T-helper 1 cell treated with Interleukin-12 subunit alpha and Interleukin-12 subunit beta and Interleukin-4 antibody, amounts not matched to agents 30 μg/mL and 1 μg/mL, for 36 hours (primary cell): ENCODE data around the gene SCUBE3.

Experiments used
- H3K27ac Mint-ChIP-seq: one replicate; pipeline ENCODE4 v1.8.0; 2021; ENCODE audit warnings: mild to moderate bottlenecking, mixed read lengths
- H3K27me3 Mint-ChIP-seq: one replicate; pipeline ENCODE4 v1.8.0; 2021; ENCODE audit warnings: low read depth, mixed read lengths
- H3K36me3 Mint-ChIP-seq: one replicate; pipeline ENCODE4 v1.8.0; 2021; ENCODE audit warnings: low read depth, mixed read lengths
- H3K4me1 Mint-ChIP-seq: one replicate; pipeline ENCODE4 v1.8.0; 2021; ENCODE audit warnings: low read depth, mixed read lengths
- H3K4me3 Mint-ChIP-seq: one replicate; pipeline ENCODE4 v1.8.0; 2021; ENCODE audit warnings: mild to moderate bottlenecking, moderate library complexity, mixed read lengths
- H3K9me3 Mint-ChIP-seq: one replicate; pipeline ENCODE4 v1.8.0; 2021; ENCODE audit warnings: mixed read lengths

SCUBE3 gene

DNA sequence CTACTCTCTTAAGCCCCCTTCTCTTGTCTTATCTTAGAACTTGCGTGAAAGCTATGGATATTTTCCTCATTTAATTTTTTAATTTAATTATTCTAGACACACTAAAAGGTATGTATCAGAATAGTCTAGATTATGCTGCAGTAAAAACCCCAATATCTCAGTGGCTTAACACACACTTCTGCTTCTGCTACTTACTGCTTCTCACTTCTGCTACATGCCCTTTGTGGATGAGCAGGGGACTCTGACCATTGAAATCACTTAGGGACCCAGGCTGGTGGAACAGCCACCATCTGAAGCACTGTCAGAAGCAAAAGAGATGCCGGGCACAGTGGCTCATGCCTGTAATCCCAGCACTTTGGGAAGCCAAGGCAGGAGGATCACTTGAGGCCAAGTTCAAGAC lies 27.2 kb upstream of the SCUBE3 start:
- Mint-ChIP-seq H3K27me3 (peaks cover 31% of the 10 kb centered on the region), H3K36me3 (no peaks in the 10 kb centered on the region), H3K4me3 (no peak overlapping the region)

DNA sequence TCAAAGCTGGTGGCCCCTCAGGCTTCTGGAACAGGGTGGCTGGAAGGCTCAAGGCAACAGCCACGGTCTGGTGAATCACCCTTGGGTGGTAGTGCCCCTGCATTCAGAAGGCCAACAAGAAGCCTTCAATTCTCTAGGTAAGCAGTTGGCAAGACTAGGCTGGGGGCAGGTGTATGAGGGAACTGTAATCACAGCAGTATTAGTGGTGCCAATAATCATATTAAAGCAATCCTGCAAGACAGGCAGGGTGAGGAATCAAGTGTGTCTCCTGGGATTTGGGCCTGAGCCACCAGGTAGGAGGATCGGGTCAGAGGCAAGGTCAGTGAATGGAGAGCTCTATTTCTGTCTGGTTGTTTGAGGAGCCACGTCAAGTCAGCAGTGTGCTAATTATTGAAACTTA lies 24.9 kb upstream of the SCUBE3 start:
- H3K9me3 Mint-ChIP-seq, result no peaks in the 10 kb centered on the region
- H3K4me3 Mint-ChIP-seq, result no peak overlapping the region
- H3K27ac Mint-ChIP-seq, result no peak overlapping the region
- H3K36me3 Mint-ChIP-seq, result no peaks in the 10 kb centered on the region
- H3K27me3 Mint-ChIP-seq, result peaks cover 22% of the 10 kb centered on the region
- no peaks in the 10 kb centered on the region for H3K4me1 Mint-ChIP-seq

More for the DNA sequence above, 27.2 kb upstream of the SCUBE3 start:
- Mint-ChIP-seq H3K9me3 (no peaks in the 10 kb centered on the region), H3K27ac (no peak overlapping the region), H3K4me1 (no peaks in the 10 kb centered on the region)

DNA sequence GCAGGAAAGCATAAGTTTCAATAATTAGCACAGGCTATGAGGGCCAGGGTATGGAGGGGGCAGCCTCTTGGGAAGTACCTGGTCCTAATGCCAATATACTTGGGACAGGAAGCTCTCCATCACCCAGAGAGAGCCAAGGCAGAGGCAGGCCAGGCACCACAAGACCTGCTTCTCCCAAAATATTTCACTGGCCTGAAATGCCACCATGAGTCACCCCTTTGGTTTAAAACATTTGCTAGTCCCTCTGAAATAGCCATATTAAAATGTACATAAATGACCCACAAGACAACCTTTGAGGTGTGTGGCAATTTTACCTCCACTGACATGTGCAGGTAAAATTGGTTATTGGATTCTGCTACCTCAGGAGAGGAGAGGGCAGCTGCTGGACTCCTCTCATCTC lies 23.4 kb upstream of the SCUBE3 start:
- H3K9me3 Mint-ChIP-seq, result no peaks in the 10 kb centered on the region
- H3K27ac Mint-ChIP-seq, result no peak overlapping the region
- no peaks in the 10 kb centered on the region for H3K4me1 Mint-ChIP-seq
- H3K36me3 Mint-ChIP-seq, result no peaks in the 10 kb centered on the region
- no peak overlapping the region for H3K4me3 Mint-ChIP-seq
- H3K27me3 Mint-ChIP-seq, result peaks cover 23% of the 10 kb centered on the region

DNA sequence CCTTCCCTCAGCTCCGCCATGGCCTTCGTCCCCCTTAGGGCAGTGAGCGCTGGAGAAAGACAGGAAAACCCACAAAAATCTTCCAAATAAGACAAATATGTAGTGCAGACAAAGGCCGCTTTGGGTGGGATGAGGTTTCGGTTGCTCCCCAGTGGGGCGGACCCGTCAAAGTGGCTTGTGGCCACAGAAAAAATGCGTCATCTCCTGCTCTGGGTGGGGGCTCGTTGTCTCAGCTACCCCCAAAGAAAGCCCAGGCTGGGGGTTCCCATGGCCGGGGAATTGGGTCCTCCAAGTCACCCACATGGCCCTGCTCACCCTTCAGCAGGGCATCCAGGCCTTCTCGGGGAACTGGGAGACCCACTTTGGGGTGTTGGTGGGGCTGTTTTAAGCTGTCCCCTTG lies 21.9 kb upstream of the SCUBE3 start:
- Mint-ChIP-seq H3K27me3 (peaks cover 27% of the 10 kb centered on the region), H3K4me3 (no peak overlapping the region), H3K4me1 (no peaks in the 10 kb centered on the region), H3K27ac (no peak overlapping the region), H3K36me3 (no peaks in the 10 kb centered on the region), H3K9me3 (no peaks in the 10 kb centered on the region)

DNA sequence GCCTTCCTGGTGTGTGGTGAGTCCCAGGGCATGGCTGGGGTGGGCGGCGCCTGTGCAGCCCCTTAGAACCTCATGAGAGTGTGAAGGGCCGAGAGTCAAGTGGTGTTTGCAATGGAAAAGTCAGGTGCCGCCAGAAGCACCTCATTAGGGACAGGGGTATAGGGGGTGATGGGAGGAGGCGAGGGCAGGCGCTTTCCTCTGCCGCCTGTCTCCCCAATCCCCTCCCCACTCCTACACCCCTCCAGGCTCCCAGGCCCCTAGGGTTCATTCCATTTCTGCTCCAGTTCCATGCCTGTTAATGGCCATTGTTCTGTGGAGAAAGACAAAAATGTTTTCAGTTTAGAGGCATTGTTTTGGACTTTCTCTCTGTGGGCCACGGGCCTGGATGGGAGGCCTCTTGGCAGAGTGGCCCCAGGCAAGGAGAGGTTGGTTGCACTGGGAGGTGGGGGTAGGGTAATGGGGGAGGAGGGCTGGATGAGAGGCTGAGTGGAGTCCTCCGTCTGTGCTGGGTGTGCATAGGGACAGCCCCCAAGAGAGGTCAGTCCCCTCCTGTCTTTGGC lies 21.4 kb upstream of the SCUBE3 start:
- no peak overlapping the region for H3K27ac Mint-ChIP-seq
- H3K36me3 Mint-ChIP-seq, result no peaks in the 10 kb centered on the region
- no peak overlapping the region for H3K4me3 Mint-ChIP-seq
- H3K4me1 Mint-ChIP-seq, result no peaks in the 10 kb centered on the region
- H3K27me3 Mint-ChIP-seq, result peaks cover 27% of the 10 kb centered on the region
- no peaks in the 10 kb centered on the region for H3K9me3 Mint-ChIP-seq

DNA sequence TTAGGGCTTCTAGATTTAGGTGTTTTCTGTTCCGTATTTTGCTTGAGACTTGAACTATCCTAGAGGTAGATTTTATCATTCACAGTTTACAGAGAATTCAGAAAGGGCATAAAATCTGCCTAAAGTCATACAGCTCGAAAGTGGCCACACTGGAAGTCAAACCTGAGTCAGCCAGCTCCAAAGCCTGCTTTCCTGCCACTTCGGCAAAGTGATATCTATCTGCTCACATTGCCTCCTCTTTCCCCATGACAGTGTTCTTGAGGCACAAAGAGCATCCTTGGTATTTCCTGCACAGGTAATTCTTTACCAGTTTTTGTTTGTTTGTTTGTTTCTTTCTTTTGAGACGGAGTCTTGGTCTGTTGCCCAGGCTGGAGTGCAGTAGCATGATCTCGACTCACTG lies 19.4 kb upstream of the SCUBE3 start:
- Mint-ChIP-seq H3K27me3 (peaks cover 41% of the 10 kb centered on the region), H3K4me1 (no peaks in the 10 kb centered on the region), H3K27ac (no peak overlapping the region), H3K36me3 (no peaks in the 10 kb centered on the region), H3K4me3 (no peak overlapping the region), H3K9me3 (no peaks in the 10 kb centered on the region)

DNA sequence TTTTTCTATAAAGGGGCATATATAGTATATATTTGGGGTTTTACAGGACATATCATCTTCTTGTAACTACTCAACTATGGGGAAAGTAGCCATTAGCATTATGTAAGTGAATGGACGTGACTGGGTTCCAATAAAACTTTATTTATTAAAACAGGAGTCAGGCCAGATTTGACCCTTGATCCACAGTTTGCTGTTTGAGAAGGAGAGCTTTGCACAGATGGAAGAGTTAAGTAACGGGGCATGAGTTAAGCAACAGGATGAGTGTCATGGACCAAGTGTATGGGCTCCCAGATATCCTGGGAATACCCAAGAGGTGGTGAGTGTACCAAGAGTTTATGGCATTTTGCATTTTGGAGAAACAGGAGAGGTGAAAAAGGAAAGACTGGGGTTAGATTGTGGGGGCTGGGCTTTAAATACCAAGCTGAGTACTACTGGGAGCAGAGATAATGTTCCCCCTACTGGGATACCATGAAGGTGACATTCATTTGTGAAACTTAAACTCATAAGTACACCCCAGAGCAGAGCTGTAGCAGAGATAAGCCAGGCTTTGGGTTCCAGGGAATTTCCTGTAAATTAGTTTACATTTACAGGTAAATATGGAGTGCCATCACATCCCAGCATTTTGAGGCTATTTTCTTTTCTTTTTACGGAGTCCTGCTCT lies 18.5 kb upstream of the SCUBE3 start:
- Mint-ChIP-seq H3K4me1 (no peaks in the 10 kb centered on the region), H3K27me3 (peaks cover 46% of the 10 kb centered on the region)

DNA sequence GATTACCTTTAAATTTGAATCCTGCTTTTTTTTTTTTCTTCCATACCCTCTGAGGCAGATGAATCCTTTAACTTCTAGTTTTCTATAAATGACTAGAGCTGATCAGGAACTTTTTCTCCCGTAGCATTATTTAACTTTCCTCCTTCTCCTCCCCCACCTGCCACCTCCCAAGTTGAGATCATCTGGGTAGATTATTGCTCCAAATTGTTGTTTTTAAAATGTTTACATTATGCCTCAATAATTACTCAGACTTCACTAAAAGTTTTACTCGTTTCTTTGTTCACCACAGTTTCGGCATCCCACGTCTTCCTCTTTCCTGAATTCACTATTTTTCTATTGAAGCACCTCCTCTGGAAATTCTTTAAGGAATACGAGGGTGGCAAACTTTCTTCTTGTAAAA lies 16.6 kb upstream of the SCUBE3 start:
- Mint-ChIP-seq H3K27ac (no peak overlapping the region), H3K4me3 (no peak overlapping the region), H3K27me3 (peaks cover 58% of the 10 kb centered on the region), H3K4me1 (no peaks in the 10 kb centered on the region), H3K36me3 (no peaks in the 10 kb centered on the region), H3K9me3 (no peaks in the 10 kb centered on the region)

More for the DNA sequence above, 18.5 kb upstream of the SCUBE3 start:
- Mint-ChIP-seq H3K9me3 (no peaks in the 10 kb centered on the region), H3K27ac (no peak overlapping the region), H3K4me3 (no peak overlapping the region), H3K36me3 (no peaks in the 10 kb centered on the region)

DNA sequence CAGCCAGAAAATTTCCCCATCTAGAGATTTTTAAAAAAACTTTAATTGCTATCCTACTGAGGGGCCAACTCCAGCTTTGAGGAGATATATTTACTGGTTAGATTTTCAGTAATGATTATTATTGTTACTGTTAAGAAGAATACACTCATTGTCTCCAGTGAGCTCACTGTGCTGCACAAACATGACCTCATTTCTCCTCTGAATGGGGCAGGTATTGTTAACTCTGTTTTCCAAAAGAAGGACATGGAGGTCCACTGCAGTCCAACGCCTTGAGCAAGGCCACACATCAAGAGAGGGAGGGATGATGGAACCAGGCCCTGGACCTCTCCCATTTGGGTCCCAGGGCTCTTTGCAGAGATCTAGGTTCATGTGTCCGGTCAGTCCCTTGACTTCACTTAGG lies 13.9 kb upstream of the SCUBE3 start:
- Mint-ChIP-seq H3K4me1 (no peaks in the 10 kb centered on the region), H3K27ac (no peak overlapping the region), H3K27me3 (peaks cover 72% of the 10 kb centered on the region), H3K9me3 (no peaks in the 10 kb centered on the region), H3K4me3 (no peak overlapping the region), H3K36me3 (no peaks in the 10 kb centered on the region)

DNA sequence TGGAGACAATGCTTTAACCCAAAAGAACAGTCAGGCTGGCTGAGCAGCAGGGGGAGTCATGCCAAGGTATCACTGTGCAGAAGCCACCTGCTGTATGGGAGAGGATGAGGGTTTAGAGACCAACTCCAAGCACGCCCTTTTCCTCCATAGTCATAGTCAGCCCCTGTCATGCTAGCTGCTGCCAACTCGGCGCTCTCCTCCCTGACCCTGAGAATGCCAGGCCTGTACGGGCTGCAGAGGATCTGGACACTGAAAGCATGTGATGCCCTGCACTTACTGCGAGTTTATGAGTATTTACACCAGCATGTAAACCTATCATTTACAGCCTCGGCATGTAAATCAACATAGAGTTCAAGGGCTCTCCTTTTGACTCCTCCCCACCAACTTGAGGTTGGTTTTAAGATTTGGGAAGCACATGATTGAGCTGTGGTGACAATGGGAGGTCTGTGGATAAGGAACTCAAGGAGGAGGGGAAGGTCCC lies 11.7 kb upstream of the SCUBE3 start:
- Mint-ChIP-seq H3K27me3 (peaks cover 70% of the 10 kb centered on the region), H3K27ac (no peak overlapping the region)

DNA sequence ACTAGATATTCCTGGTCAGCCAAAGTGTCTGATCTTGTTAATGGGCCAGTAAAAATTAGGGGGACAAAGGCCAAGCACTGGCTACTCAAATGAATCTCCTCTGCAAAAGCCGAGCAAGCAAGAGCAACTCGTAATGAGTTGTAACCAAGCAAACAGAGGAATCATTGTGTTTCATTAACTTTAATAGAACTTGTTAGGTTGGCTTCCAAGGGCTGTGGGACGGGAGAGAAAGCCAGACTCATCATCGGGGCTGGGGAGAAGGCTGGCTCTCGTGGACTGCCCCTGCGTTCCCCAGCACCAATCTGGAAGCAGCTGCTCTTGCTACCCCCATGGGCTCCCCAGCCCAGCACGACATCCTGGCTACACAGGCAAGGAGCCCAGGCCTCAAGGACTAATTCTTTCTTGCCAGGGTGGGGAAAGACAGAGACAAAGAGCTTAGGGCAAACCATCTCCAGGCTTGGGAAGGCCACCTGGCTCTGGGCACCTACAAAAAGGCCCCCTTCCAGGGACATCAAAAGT lies 10.5 kb upstream of the SCUBE3 start:
- H3K4me3 Mint-ChIP-seq, result no peak overlapping the region
- peaks cover 71% of the 10 kb centered on the region for H3K27me3 Mint-ChIP-seq
- no peaks in the 10 kb centered on the region for H3K4me1 Mint-ChIP-seq
- H3K36me3 Mint-ChIP-seq, result no peaks in the 10 kb centered on the region
- H3K9me3 Mint-ChIP-seq, result no peaks in the 10 kb centered on the region
- no peak overlapping the region for H3K27ac Mint-ChIP-seq

More for the DNA sequence above, 11.7 kb upstream of the SCUBE3 start:
- H3K36me3 Mint-ChIP-seq, result no peaks in the 10 kb centered on the region
- H3K4me3 Mint-ChIP-seq, result no peak overlapping the region
- H3K9me3 Mint-ChIP-seq, result no peaks in the 10 kb centered on the region
- H3K4me1 Mint-ChIP-seq, result no peaks in the 10 kb centered on the region

DNA sequence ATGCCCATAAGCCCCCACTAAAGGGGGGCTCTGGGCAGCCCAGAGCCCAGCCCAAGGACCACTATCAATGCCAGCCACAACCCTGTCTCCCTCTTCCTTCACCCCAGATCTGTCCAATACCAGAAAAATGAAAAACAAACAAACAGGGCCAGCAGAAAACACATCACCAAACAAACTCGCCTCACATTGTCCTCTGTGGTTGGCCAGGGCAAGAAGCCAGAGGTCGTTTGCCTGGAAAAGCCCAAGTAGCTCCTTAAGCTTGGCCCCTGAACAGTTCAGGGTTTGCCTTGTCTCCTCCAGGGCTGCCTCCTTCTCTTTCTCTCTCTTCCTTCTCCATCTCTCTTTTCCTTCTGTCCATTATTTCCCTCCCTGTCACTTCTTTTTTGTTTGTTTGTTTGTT lies 10.1 kb upstream of the SCUBE3 start:
- H3K4me1 Mint-ChIP-seq, result no peaks in the 10 kb centered on the region
- H3K4me3 Mint-ChIP-seq, result no peak overlapping the region
- no peaks in the 10 kb centered on the region for H3K9me3 Mint-ChIP-seq
- no peaks in the 10 kb centered on the region for H3K36me3 Mint-ChIP-seq
- H3K27me3 Mint-ChIP-seq, result peaks cover 72% of the 10 kb centered on the region
- H3K27ac Mint-ChIP-seq, result no peak overlapping the region

DNA sequence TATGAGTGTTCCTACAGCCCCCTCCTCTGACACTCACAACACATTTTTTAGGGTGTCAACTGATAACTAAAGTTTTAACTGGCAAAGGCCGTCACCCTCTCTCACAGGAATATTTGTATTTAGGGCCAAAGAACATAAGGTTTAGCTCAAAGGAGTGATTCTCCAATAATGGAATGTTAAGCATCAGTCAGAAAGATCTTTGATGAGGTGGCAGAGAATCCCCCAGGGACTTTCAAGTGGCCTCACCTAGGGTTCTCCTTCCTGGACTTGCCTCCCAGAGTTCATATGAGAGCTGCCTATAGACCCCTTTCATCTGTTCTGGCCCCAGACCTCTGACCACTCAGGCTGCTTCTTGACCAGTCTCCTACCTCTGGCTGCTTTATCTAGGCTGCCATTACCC lies 7.4 kb upstream of the SCUBE3 start:
- H3K27me3 Mint-ChIP-seq, result peaks cover 73% of the 10 kb centered on the region
- H3K27ac Mint-ChIP-seq, result no peak overlapping the region
- H3K4me1 Mint-ChIP-seq, result no peaks in the 10 kb centered on the region
- no peaks in the 10 kb centered on the region for H3K36me3 Mint-ChIP-seq
- no peaks in the 10 kb centered on the region for H3K9me3 Mint-ChIP-seq
- no peak overlapping the region for H3K4me3 Mint-ChIP-seq

DNA sequence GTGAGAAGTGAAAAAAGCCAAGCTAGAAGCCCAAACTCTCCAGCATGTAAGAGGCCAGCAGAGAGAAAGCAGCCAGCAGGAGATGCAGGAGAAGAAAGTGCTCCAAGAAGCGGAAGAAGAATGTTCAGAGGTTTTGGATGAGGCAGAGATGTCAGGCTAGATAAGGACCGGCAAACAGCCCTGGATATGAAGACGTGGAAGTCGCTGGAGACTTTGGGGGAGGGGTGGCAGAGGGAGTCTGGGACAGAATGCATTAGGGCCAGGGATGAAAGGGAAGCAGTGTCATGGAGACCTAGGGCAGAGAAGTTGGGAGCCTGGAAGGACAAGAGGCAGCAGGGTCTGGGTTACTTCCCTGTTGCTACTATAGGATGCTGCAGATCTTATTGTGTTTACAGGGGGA lies 5.3 kb upstream of the SCUBE3 start:
- Mint-ChIP-seq H3K27ac (no peak overlapping the region), H3K36me3 (no peaks in the 10 kb centered on the region), H3K4me3 (no peak overlapping the region), H3K9me3 (no peaks in the 10 kb centered on the region), H3K4me1 (peaks cover 3% of the 10 kb centered on the region), H3K27me3 (peaks cover 80% of the 10 kb centered on the region)

DNA sequence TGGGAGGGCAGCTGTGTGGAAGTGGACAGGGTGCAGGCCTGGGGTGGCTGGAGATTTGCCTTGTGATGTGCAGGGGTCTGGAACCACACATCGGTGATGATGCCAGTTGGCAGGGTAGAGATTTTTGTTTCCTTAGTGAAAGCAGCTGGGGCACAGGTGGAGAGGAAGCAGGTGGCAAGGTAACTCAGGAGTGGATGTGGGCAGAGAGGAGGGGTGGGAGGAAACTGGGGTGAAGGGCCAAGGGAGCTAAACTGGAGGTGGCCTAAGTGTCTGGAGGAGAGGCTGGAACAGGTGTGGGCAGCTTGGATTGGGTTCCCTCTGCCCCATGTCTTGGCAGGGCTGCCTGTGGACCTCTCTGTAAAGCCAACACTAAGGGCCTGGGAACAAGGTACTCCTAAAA lies 4.7 kb upstream of the SCUBE3 start:
- Mint-ChIP-seq H3K36me3 (no peaks in the 10 kb centered on the region), H3K27ac (no peak overlapping the region), H3K4me1 (peaks cover 3% of the 10 kb centered on the region), H3K4me3 (no peak overlapping the region), H3K27me3 (peaks cover 77% of the 10 kb centered on the region), H3K9me3 (no peaks in the 10 kb centered on the region)
